Psoas muscle (tissue), 8 donors: ENCODE data around the gene KRTAP6-3. TPM values are rescaled to one million over a fixed set of nuclear protein-coding genes. Genes with fewer than 3 reads are reported as not detected.

Experiments
- ATAC-seq, 4 donors: fragments of 200-7000 bp; cut with Tn5 transposase; one replicate each; pipeline ENCODE4 v1.9.1; 2020; ENCODE audit warnings: moderate library complexity in 3 of 4, mild to moderate bottlenecking in 2 of 4
- DNase-seq, 2 donors: peaks; one replicate each; pipeline ENCODE4 v3.0.0-alpha.2; 2020
- H3K27ac ChIP-seq: fragments of 200-600 bp; one replicate; pipeline ENCODE4 v1.8.0; 2022
- H3K27me3 ChIP-seq, 3 donors: fragments of 200-600 bp in 1 of 3; one replicate each; pipeline versions ENCODE4 v1.6.1 to v1.8.0; 2013 to 2022; ENCODE audit warnings: low read length in 2 of 3, mild to moderate bottlenecking in 2 of 3, moderate library complexity in 1 of 3; ENCODE audit not compliant: insufficient read depth in 3 of 3
- H3K36me3 ChIP-seq, 2 donors: fragments of 200-600 bp in 1 of 2; one replicate each; pipeline versions ENCODE4 v1.6.1 to v1.8.0; 2013 to 2022; ENCODE audit warnings: low read depth in 1 of 2, mild to moderate bottlenecking in 1 of 2, moderate library complexity in 1 of 2; ENCODE audit not compliant: insufficient read depth in 1 of 2
- H3K4me1 ChIP-seq: fragments of 200-600 bp; one replicate; pipeline ENCODE4 v1.8.0; 2022
- H3K4me3 ChIP-seq: fragments of 200-600 bp; one replicate; pipeline ENCODE4 v1.8.0; 2022; ENCODE audit warnings: mild to moderate bottlenecking
- H3K9me3 ChIP-seq: fragments of 200-600 bp; one replicate; pipeline ENCODE4 v1.8.0; 2022
- WGBS, 3 donors: extraction: QIAGEN DNeasy Blood & Tissue Kit; methylation state at CpG; one replicate each; pipeline versions ENCODE4 v1.1.6 to v1.1.7; 2013; 5-methylcytosine and 5-hydroxymethylcytosine counted together
- intact Hi-C, 2 donors: fragments of 100-400 bp; cut with DNase I; formaldehyde crosslinking; loops; one replicate each; pipeline versions ENCODE4 v1.11.0 to v1.14.2; 2022
- polyA plus RNA-seq, 3 donors: library from polyadenylated mRNA; stranded (reverse); fragments of 200-250 nt; gene quantifications; one replicate each; pipeline ENCODE4 v1.2.3, GENCODE V29; 2013
- total RNA-seq, 4 donors: library from RNA; stranded (reverse); fragmentation: NEBNext Ultra II Directional in 2 of 4; extraction: Animal tissue kit (Norgen Biotek cat#: 25700) in 2 of 4; gene quantifications; one replicate each; pipeline versions ENCODE4 v1.2.1 to v1.2.4, GENCODE V29; 2021 to 2023
- TF ChIP-seq, protein P1 (sequence below): fragments of 200-600 bp; IDR thresholded peaks from one replicate; pipeline ENCODE4 v1.8.0; 2022; ENCODE audit warnings: antibody characterized with exemption
- donor health status: healthy with polysubstance abuse.
- donor health status: DM: no; HTN: no; CAD: no; lungs with moderate emphysema.
- donor health status: Bipolar disorder and iron deficiency.
- donor health status: healthy.
- donor health status: DM: yes; HTN: yes; CAD: no.
- donor health status: DM: no; HTN: no; CAD: no.
- donor health status: DM: no; HTN: no; CAD: no.
- donor health status: DM: yes; HTN: yes; CAD: no.

KRTAP6-3 gene
- total and polyA plus RNA-seq, 7 donors = not detected

DNA sequence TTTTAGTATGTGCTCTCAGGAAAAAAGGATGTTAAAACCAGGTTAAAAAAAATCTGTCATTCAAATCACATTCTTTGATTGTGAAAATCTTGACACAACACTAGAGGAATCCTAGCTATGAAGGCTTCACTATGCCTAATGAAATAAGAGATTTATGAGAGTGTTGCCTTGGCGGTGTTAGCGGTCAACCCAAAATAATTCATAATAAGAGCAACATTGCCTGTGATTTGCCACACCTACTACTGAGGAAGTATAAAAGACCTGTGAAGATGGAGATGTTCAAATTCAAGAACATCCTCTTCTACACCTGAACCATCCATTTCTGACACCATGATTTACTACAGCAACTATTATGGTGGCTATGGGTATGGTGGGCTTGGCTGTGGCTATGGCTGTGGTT is 23.9 kb downstream of the KRTAP6-3 start, which contains the start of gene KRTAP20-1:
KRTAP20-1 (plus strand) TSS at position 301 of the 400 bp plus-strand sequence; CDS start at position 331, 30 bp downstream.
- no peak for ATAC-seq
- no peaks in the 10 kb centered on the region for H3K9me3 ChIP-seq
- no peaks in the 10 kb centered on the region for H3K36me3 ChIP-seq
- no peak for DNase-seq
- WGBS, 3 donors = 88 to 96% (median 92%) methylated on average over 2 of the region's 2 CpGs
- no peaks in the 10 kb centered on the region for H3K4me1 ChIP-seq
- H3K27me3 ChIP-seq = no peaks in the 10 kb centered on the region
- H3K4me3 ChIP-seq = no peak within 1 kb of the TSS
- intact Hi-C loops = no loop called here
- TF ChIP-seq, protein P1, sequence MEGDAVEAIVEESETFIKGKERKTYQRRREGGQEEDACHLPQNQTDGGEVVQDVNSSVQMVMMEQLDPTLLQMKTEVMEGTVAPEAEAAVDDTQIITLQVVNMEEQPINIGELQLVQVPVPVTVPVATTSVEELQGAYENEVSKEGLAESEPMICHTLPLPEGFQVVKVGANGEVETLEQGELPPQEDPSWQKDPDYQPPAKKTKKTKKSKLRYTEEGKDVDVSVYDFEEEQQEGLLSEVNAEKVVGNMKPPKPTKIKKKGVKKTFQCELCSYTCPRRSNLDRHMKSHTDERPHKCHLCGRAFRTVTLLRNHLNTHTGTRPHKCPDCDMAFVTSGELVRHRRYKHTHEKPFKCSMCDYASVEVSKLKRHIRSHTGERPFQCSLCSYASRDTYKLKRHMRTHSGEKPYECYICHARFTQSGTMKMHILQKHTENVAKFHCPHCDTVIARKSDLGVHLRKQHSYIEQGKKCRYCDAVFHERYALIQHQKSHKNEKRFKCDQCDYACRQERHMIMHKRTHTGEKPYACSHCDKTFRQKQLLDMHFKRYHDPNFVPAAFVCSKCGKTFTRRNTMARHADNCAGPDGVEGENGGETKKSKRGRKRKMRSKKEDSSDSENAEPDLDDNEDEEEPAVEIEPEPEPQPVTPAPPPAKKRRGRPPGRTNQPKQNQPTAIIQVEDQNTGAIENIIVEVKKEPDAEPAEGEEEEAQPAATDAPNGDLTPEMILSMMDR = no peak
- H3K27ac ChIP-seq = no peak within 1 kb of the TSS

DNA sequence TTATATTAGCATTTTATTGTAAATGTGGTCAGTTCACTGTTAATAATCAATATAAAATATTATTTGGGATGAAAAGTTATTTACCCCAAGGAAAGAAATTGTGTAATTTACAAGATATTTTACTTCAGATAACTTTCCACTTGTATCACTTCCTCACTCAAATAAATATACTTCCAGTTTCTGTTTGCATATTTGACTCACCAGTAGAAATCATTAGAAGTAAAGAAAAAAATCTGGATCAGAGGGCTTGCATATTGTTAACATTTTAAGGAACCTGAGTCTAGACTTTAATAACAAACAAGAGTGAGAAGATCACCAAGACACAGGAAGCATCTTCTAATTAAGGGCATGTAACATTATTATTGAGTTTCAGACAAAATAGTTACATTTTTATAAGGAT is 27.8 kb downstream of the KRTAP6-3 start:
- Histone ChIP-seq H3K4me3 (no peak overlapping the region), H3K36me3 (no peaks in the 10 kb centered on the region), H3K9me3 (no peaks in the 10 kb centered on the region), H3K27ac (no peak overlapping the region), H3K27me3 (no peaks in the 10 kb centered on the region), H3K4me1 (no peaks in the 10 kb centered on the region)
- intact Hi-C loops = no loop called here
- DNase-seq (no peak), ATAC-seq (no peak)
- TF ChIP-seq, protein P1 = no peak

DNA sequence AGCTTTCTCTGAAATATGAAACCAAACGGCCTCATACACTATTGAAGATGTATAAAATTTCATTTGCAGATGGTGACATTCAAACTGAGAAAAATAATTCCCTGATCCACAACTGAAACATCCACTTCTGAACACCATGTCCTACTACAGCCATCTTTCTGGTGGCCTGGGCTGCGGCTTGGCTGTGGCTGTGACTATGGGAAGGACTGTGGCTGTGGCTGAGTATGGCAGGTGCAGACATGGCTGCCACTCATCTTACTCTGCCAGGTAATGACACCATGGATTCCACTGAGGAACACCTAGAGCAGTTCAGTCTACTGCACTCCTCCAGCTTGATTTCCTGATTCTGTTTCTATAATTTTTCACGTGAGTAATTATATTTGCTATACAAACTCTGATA is 28.3 kb downstream of the KRTAP6-3 start, which contains the start of gene KRTAP20-4:
KRTAP20-4 (plus strand) TSS at position 106 of the 400 bp plus-strand sequence.
- H3K4me3 ChIP-seq = no peak within 1 kb of the TSS
- no peak for DNase-seq
- WGBS, 3 donors = 56 to 65% (median 65%) methylated on average over 3 of the region's 3 CpGs
- no peaks in the 10 kb centered on the region for H3K4me1 ChIP-seq
- intact Hi-C loops = no loop called here
- ATAC-seq = no peak
- no peaks in the 10 kb centered on the region for H3K36me3 ChIP-seq
- no peaks in the 10 kb centered on the region for H3K9me3 ChIP-seq
- TF ChIP-seq, protein P1 = no peak
- no peak within 1 kb of the TSS for H3K27ac ChIP-seq
- no peaks in the 10 kb centered on the region for H3K27me3 ChIP-seq

DNA sequence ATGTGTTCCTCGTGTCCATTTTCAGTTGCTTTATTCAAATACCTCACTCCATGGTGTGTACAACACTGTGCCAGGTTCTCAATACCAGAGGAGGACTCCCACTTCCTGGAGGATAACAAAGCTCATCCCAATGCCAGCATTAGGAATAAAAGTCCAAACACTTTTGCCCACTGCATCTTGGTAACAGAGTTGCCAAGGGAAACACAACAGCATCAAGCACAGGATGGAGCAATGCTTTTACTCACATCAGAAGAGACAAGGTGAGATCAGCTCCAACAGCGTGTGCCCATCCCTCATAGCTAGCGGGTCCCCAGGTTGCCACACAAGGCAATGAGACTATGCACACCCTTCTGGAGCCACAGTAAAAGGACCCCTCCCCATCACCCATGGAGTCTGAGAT is 31.1 kb downstream of the KRTAP6-3 start:
- ATAC-seq = no peak
- Histone ChIP-seq H3K27me3 (no peaks in the 10 kb centered on the region), H3K36me3 (no peaks in the 10 kb centered on the region), H3K27ac (no peak overlapping the region), H3K4me3 (no peak overlapping the region), H3K9me3 (no peaks in the 10 kb centered on the region), H3K4me1 (no peaks in the 10 kb centered on the region)
- intact Hi-C loops = no loop called here
- TF ChIP-seq, protein P1 = no peak
- 80 to 90% (median 84%) methylated on average over 3 of the region's 3 CpGs for WGBS, 3 donors
- DNase-seq = no peak

DNA sequence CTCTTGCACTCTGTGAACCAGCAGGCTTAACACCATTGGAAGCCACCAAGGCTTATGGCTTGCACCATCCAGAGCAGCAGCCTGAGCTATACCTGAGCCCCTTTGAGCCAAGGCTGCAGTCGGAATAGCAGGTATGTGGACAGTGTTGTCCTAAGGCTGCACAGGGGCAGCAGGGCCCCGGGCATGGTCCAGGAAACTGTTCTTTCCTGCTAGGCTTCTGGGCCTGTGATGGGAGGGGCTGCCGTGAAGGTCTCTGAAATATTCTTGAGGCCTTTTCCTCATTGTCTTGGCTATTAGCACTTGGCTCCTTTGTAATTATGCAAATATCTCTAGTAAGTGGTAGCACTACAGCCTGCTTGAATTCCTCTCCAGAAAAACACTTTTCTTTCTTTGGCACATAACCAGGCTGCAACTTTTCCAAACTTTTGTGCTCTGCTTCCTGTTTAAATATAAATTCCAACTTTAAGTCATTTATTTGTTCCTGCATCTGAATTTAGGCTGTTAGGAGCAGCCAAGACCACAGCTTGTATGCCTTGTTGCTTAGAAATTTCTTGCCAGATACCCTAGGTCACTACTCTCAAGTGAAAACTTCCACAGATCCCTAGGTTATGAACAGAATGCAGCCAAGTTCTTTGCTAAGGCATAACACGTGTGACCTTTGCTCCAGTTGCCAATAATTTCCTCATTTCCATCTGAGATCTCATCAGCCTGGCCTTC is 33.4 kb downstream of the KRTAP6-3 start:
- H3K4me3 ChIP-seq = no peak overlapping the region
- H3K9me3 ChIP-seq = no peaks in the 10 kb centered on the region
- DNase-seq (no peak), ATAC-seq (no peak)
- 68 to 78% (median 76%) methylated on average over 4 of the region's 4 CpGs for WGBS, 3 donors
- intact Hi-C loops = no loop called here
- H3K36me3 ChIP-seq = no peaks in the 10 kb centered on the region
- no peaks in the 10 kb centered on the region for H3K4me1 ChIP-seq
- H3K27me3 ChIP-seq = no peaks in the 10 kb centered on the region
- no peak overlapping the region for H3K27ac ChIP-seq
- TF ChIP-seq, protein P1 = no peak
